HG02678 (cell line): ENCODE measurements around the gene MIER2.
"Not testable (repeated sequence)": the region's sequence is repeated elsewhere in the genome, so short reads cannot be mapped to it uniquely, and the experiment has no call there.

Source experiments
- ATAC-seq: cut with Tn5 transposase; IDR thresholded peaks from one replicate; pipeline ENCODE4 v1.9.1; 2021; ENCODE audit warnings: mild to moderate bottlenecking, moderate library complexity; ENCODE audit not compliant: unreplicated experiment

MIER2 gene

DNA sequence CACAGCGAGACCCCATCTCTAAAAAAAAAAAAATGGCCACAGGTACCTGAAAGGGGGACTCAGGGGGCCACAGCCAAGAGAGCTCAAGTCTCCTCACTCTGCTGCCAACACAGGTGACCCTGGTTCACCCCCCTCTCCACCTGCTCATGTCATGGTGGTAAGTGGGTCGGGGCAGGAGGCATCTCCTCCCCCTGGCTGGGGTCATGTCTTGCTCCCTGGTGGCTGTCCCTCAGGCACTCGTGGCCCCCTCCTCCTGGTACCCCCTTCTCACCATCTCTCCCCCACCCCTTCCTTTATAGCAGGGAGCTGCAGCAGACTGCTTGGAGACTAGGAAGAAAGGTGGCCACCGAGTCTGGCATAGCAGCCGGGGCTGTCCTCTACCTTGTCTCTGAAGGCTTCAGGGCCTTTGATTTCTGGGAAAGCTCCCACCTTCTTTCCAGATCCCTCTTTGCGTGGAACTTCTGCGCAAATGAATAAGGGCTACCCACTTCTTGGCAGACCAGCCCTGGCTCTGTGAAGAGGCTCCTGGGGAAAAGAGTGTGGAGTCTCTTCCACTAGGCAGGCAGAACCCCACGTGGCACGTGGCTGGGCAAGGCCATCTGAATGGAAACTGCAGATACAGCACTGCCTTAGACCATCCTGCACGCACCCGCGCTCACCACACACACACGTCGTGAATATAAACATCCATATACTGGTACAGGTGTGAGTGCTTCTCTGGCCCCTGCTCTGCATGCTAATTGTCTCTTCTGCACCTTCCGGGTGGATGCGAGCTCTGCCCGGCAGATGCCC, 20.1 kb upstream of the MIER2 start:
- ATAC-seq = no peak

DNA sequence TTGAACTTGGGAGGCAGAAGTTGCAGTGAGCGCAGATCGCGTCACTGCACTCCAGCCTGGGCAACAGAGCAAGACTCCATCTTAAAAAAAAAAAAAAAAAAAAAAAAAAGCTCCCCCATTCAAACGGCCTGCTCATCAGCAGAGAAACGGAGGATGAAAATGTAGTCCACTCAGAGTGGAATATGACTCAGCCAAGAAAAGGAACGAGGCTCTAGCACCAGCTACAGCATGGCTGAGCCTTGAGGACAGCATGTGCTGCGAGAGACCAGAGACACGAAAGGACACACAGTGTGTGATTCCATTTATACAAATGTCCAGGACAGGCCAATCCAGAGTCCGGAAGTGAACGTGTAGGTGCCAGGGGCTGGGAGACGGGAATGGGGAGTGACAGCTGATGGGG, 18.1 kb upstream of the MIER2 start:
- ATAC-seq = no peak

DNA sequence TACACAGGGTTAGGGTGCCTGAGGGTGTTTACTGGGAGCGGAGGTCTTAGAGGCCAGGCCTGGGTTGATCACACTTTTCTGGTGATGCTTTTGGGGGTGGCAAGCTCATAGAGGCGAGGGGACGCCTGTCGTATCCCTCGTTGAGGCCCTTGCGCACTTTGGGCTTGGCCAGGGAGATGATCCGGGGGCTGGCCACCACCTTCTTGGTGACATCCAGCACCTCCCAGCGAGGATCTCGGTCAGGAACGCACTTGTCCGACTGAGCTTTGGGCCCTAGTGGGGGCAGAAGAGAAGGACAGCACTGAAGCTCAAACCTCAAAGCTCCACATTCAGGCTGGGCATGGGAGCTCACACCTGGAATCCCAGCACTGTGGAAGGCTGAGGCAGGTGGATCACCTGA, 17.6 kb upstream of the MIER2 start:
- no peak for ATAC-seq

DNA sequence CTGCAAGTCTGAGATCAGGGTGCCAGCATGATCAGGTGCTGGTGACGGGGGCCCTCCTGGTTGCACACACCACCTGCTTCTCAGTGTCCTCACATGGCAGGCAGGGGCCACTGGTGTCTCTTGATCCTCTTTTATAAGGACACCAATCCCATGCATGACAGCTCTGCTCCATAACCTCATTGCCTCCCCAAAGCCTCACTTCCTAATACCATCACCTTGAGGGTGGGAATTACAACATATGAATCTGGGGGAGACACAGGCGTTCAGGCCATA, 15.0 kb upstream of the MIER2 start:
- no peak for ATAC-seq

DNA sequence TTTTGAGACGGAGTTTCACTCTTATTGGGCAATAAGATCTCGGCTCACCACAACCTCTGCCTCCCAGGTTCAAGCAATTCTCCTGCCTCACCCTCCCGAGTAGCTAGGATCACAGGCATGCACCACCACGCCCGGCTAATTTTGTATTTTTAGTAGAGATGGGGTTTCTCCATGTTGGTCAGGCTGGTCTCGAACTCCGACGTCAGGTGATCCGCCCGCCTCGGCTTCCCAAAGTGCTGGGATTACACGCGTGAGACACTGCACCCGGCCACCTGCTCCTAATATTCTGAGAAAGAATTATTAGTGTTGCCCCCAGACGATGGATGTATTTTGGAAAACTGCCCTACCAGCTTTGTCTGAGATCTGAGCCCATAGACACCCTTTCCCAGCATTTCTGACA, 10.9 kb upstream of the MIER2 start:
- ATAC-seq = not testable (repeated sequence)

DNA sequence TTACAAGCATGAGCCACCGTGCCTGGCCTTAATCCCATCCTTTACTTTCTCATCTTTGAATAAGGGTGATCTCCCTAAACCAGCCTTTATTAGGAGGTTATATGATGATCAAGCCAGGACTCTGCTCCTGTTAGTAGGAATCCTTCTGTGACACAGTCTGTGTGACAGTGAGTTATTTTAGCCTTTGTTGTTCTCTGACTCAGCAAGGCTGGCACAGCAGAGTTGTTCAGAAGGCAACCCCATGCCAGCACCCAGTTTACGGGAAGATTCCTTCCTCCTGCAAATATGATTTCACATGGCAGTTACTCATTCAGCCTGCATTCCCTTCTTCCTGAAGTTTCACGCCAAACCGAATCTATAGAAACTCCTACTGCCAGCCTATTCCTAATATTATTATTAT, 10.5 kb upstream of the MIER2 start:
- no peak for ATAC-seq

DNA sequence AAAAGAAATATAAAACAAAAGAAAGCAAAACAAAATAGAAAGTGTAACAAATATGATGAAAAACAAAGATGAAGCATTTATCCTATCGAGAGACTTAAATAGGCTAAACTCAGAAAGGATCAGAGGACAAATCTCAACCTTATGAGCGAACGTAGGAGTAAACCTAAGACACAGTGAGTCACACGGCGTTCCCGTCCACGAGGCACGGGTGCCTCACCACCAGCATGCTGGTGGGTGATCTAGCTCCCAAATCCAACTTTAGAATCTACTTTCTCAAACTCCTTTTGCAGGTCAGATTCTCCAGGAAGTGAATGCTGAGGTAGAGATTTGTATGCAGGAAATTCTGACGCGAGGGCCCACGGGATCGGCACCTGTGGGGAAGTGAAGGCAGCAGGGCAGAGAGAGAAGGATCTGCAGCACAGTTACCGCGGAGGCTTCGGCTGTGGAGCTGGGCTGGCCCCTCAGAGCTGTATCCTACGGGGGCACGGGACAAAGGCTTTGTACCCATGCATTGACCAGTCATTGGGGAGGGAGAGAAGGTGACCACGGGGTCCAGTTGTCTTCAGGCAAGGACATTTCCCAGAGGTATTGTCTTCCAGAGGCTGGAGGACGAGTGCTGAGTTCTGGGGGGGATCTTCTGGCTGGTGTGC, 7.5 kb upstream of the MIER2 start:
- ATAC-seq = no peak

DNA sequence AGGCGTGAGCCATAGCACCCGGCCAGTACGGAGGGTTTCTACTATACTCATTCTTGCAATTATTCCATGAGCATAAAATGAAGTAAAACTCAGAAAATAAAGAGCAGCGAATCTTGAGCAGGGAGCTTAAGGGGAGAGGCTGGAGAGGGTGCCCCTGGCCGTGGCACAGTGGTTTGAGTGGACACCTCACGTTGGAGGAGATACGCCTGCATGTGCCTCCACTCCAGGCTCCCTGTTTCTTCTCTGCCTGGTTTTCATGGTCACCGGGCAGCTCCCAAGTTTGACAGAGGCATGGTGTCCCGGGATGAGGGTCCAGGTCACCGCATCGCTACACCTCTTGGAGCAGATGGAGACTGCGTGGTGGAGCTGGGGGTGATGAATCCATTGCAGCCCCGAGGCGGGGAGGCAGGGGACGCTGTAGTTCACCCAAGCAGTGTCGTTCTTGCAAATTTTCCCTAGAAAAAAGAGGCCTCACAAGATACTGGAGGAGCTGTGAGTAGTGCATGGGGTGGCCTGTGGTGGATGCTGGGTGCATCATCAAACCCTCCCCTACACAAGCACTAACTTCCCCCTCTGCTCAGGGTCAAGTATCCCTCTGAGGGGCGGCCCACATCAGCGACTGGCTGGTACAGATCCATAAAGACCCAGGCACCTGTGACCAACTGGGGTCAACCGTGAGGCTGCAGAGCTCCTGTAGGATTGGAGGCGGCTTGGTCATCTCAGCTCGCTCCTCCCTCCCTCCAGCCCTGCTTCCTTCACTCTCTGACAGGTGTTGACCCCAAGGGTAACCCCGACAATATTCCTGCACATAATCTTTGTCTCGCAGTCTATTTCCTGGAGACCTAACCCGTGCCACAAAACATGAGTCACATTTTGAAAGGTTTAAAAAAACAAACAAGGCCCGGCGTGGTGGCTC, 3.6 kb upstream of the MIER2 start:
- no peak for ATAC-seq

DNA sequence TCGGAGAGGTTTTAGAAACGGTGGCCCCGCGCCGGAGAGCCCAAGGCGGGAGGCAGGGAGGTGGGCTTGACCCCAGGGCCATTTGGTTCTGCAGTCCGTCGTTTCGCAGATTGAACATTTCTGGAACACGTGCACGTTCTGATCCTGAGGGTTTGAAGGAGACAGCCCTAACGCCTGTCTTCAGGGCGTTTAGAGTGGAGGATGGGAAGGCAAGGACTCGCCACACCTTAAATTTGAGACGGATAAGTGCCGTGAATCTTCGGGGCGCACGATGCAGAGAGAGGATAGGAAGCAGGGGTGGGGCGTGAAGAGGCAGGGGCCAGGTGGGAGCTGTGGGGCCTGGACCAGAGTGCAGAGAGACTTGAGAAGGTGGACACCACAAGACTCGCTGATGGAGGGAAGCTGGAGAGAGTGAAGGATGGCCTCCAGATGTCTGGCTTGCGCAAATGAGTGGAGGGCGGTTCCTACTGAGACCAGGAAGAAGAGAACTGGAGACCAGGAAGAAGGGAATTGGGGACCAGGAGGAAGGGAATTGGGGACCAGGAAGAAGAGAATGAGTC, 804 bp upstream of the MIER2 start:
- ATAC-seq = no peak

DNA sequence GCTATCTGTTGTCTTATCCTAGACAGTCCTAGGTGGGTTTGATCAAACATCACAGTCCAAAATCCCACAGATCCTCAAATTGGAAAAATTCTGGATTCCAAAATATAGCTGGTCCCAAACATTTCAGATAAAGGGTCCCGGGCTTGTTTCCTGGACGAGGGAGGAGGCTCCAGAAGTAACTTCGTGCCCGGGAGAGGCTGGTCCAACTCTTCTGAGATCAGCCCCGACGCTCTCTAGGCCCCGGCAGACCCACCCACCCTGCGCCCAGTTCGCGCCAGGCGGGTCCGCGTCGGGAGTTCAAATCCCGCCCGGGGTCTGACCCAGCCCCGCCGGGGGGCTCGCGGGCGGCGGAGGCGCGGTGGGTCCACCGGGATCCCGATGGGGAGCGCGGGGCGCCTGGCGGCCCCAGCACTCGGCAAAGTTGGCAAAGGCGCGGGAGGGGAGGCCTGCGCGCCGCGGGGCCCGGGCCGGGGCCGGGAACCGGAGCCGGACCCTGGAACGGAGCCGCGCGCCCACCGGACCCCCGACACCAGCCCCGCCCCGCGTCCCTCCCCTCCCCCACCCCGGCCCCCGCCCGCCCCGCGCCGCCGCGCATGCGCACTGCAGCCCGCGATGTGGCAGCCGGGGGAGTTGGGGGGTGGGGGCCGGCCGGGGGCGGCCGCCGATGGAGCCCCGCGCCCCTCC, 513 bp downstream of the MIER2 start:
- ATAC-seq = peak; percentile 33

DNA sequence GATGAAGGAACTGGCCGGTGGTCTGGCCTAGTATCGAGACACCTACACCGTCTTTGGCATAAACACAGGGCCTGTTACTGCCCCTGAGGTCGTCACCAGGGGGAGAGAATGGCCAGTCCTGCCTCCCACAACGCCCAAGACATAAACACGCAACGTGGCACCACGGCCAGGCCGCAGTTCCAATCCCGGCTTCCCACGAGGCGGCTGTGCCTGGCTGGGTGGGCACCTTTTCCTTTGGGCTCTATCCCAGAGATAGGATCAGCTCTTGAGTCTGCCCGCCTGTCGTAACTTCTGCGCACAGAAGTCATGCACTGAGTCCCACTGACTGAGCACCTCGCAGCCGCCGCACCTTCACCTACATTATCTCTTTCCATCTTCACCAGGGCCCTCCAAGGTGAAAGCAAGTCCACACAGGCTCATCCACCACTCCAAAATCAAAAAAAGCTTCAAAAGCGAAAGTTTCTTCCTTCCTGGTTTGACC, 1.1 kb downstream of the MIER2 start:
- no peak for ATAC-seq

DNA sequence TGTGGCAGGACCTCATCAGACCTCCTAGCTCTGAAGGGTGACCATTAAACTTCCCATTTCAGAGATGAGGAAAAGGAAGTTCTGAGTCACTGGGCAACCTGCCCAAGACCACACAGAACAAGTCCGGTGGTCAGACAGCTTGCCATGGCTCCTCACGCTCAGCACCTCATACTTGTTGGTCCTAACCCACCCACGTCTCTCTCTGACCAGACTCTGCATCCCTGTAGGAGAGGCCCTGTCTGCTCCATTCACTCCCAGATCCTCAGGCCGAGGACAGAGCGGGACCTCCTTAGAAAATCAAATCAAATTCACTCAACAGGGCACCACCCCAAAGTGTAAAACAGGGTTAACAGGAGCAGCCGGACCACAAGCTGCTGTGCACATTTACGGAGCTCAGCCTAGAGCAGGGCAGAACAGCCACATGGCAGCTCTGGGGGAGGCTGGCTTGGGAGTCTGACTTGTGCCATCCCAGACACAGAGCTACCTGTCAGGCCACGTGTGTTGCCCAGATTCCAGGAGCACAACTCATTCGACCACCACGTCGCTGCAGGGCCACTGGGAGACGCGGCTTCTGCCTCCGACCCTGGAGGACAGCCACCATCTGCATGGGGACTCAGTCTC, 1.7 kb downstream of the MIER2 start:
- ATAC-seq = no peak

DNA sequence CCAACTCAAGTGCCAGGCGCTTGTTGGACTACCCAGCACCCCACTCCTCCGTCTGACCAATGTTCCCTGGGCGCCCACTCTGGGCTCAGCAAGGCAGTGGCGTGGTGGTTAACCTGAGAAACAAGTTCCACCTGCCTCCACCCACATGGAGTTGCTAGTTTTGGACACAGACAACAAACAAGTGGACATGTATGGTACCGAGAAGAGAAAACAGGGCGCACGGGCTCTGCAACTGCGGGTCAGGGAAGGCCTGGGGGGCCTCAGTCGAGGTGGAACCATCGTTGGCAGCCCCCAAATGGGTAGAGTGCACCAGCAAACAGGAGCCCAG, 2.5 kb downstream of the MIER2 start:
- ATAC-seq = no peak

DNA sequence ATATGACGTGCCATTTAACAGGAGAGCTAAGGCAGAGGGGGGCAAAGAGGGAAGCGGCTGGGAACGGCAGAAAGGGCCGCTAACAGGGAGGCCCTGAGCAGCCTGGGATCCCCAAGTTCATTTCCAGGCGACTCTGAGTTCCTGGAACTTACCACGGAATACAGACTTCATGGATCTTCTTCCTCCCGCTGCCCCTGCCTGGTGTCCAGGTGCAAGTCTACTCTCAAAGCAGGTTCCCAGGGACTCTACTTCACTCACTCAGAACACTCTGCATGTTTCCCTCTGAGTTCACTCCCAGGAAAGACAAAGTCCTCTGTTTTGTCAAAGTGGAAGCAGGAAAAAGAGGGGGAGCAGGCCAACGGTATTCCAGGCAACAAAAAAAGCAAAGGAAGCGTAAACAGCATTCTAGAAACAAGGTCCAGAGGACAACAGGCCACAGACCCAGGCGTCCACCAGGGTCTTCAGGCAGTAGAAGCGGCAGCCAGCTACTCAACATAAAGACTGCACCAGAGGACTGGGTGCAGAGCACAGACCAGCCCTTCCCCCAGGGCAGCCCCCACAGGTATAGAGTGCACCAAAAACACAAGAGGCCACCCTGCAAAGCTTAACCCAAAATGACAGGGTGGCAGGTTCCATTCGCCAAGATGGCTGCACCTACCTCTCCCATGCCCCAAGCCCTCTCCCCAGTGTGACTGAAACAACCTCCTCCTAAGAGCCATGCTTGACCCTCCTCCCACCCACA, 3.0 kb downstream of the MIER2 start:
- ATAC-seq = no peak

DNA sequence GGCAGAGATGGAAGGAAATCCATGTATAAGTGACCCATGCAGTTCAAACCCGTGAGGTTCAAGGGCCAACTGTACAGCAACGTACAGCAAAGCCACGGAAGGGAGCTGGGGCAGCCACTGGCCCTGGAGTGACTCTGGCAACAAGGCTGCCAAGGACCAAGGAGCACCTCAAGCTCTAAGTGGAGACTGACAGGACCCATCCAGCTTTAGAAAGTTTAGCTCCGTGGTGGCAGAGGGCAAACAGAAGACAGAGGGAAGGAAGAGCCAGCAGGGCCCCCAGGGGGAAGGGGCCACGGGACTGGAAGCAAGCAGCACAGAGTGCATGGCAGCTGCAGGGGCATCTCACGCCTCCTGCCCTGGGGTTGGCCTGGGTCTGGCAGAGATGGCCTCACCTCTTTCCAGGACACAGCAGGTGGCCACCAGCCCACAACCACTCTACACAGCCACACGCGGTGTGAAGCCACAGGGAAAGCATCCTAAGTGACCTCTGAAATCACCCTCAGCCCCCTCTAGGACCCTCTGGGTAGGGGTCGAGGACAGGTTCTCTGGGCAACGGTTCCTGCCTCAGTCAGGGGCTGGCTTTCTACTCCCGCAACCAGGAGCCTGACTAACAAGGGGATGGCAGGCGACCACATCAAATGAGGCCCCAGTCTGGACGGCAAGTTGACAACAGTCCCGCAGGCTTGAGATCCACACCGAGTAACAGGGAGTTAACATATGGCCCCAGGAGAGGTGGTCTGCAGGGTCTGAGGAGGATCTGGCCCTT, 3.8 kb downstream of the MIER2 start:
- ATAC-seq = no peak

DNA sequence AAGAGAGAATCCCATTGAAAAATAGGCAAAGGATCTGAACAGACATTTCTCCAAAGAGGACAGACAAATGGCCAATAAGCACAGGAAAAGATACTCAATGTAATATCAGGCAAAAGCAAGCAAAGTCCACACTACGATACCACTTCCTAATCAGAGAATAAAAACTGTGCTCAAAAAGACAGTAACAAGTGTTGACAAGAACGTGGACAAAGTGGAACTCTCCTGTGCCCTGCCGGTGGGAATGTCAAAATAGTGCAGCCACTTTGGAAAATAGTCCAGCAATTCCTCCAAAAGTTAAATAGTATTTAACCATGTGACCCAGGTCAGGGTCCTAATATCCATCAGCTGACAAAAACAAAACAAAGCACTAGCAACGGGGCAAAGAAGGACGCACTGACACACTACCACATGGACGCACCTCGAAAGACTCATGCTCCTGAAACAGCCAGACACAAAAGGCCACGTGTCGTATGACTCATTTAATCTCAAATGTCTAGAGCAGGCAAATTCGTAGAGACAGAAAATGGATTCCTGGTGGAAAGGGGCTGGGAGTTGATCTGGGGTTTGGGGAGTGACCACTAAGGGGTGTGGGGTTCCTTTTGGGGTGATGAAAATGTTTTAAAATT, 5.2 kb downstream of the MIER2 start:
- ATAC-seq = no peak

DNA sequence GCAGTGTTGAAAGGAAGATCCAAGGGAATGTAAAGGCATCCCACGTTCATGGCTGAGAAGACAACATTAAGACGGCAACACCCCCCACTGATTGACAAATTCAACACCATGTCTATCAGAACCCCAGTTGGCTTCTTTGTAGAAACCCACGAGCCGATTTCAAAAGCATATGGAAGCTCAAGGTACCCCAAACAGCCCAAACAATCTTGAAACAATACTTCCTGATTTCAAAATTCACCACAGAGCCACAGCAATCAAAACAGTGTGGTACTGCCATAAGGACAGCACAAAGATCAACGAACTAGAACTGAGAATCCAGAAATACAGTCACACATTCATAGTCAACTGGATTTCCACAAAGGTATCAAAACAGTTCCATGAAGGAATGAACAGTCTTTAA, 6.2 kb downstream of the MIER2 start:
- ATAC-seq = no peak

DNA sequence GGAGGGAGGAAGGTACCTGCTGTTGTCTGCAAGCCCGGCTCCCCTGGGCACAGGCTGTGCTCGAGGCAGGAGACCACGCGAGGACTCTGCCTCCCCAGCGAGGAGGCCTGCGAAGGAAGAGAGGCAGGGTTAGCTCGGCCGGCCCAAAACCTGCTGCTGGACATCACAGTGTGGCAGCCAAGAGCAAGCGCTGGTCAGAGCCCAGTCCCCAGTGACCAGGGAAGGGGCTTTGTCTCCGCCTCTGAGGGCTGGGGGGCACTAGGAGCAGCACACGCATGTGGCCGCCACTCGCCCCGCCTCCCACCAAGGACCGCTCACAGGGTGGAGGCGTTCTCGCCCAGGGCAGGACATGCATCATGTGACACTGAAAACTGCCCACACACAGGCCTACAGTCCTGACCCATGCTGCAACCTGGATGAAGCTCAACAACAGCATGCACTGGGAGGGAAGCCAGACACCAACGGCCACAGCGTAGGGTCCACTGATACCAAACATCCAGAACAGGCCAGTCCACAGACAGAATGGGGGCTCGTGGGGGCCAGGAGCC, 8.5 kb downstream of the MIER2 start:
- no peak for ATAC-seq
